Activated B cell treated with CpG ODN at 0.5 μM for 24 hours (primary cell): ENCODE data around the gene HHAT. TPM values are rescaled to one million over a fixed set of nuclear protein-coding genes. Genes with fewer than 3 reads are reported as not detected.

Experiments used
- ATAC-seq: fragments of 200-7000 bp; cut with Tn5 transposase; one replicate; pipeline ENCODE4 v1.10.0; 2021; ENCODE audit warnings: low read depth, mild to moderate bottlenecking, moderate library complexity
- CTCF ChIA-PET: fragments of 350-600 bp; sonication (Branson Sonifier 250); formaldehyde crosslinking; loops from one replicate; lab custom pipeline; 2021; ENCODE audit warnings: antibody characterized with exemption; lab: Charles Lee
- POLR2A ChIA-PET: fragments of 350-600 bp; sonication (Branson Sonifier 250); formaldehyde crosslinking; loops from one replicate; lab custom pipeline; 2021; ENCODE audit warnings: antibody characterized with exemption; lab: Charles Lee
- DNase-seq: peaks from one replicate; pipeline ENCODE4 v3.0.0; 2022
- H3K27ac Mint-ChIP-seq: one replicate; pipeline ENCODE4 v1.8.0; 2020; ENCODE audit warnings: mixed read lengths
- H3K27me3 Mint-ChIP-seq: one replicate; pipeline ENCODE4 v1.8.0; 2021; ENCODE audit warnings: mixed read lengths
- H3K36me3 Mint-ChIP-seq: one replicate; pipeline ENCODE4 v1.8.0; 2021; ENCODE audit warnings: low read depth, mixed read lengths
- H3K4me1 Mint-ChIP-seq: one replicate; pipeline ENCODE4 v1.8.0; 2021; ENCODE audit warnings: mixed read lengths
- H3K4me3 Mint-ChIP-seq: one replicate; pipeline ENCODE4 v1.8.0; 2020; ENCODE audit warnings: mild to moderate bottlenecking, mixed read lengths
- H3K9me3 Mint-ChIP-seq: one replicate; pipeline ENCODE4 v1.8.0; 2020; ENCODE audit warnings: mixed read lengths
- intact Hi-C: fragments of 100-400 bp; cut with micrococcal nuclease; formaldehyde crosslinking; loops from one replicate; pipeline ENCODE4 v1.15.1; 2024
- total RNA-seq: library from RNA; stranded (reverse); gene quantifications from 2 replicates; pipeline ENCODE4 v1.2.3, GENCODE V29; 2022
- TF ChIP-seq, protein P1 (sequence below): fragments of 200-600 bp; IDR thresholded peaks from one replicate; pipeline ENCODE4 v1.8.0; 2022; ENCODE audit warnings: antibody characterized with exemption, mild to moderate bottlenecking

HHAT gene
- total RNA-seq, 1 donor from 2014 or later = 8.5 TPM

DNA sequence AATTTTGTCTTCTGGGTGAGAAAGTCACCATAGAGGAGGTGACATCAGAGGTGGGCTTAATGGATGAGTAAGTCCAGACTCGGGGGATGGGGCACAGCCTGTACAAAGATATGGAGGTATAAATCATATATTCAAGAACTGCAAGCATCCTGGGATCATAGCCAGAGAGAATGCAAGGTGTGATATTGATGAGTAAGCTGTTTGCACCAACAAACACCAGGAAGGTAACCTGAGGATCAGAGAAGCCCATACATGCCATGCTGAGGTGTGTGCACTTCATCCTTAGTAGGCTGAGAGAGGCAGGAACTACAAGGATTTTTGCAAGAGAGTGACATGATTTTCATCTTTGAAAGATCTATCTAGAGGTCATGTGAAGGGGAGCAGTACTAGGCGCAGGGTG, 306.4 kb downstream of the HHAT start:
- CTCF ChIA-PET = no interaction called here
- peaks cover 2% of the 10 kb centered on the region for H3K36me3 Mint-ChIP-seq
- intact Hi-C loops = no loop called here
- H3K4me1 Mint-ChIP-seq = no peaks in the 10 kb centered on the region
- TF ChIP-seq, protein P1, sequence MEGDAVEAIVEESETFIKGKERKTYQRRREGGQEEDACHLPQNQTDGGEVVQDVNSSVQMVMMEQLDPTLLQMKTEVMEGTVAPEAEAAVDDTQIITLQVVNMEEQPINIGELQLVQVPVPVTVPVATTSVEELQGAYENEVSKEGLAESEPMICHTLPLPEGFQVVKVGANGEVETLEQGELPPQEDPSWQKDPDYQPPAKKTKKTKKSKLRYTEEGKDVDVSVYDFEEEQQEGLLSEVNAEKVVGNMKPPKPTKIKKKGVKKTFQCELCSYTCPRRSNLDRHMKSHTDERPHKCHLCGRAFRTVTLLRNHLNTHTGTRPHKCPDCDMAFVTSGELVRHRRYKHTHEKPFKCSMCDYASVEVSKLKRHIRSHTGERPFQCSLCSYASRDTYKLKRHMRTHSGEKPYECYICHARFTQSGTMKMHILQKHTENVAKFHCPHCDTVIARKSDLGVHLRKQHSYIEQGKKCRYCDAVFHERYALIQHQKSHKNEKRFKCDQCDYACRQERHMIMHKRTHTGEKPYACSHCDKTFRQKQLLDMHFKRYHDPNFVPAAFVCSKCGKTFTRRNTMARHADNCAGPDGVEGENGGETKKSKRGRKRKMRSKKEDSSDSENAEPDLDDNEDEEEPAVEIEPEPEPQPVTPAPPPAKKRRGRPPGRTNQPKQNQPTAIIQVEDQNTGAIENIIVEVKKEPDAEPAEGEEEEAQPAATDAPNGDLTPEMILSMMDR = no peak
- H3K9me3 Mint-ChIP-seq = no peaks in the 10 kb centered on the region
- ATAC-seq = no peak
- no peak overlapping the region for H3K27ac Mint-ChIP-seq
- no peaks in the 10 kb centered on the region for H3K27me3 Mint-ChIP-seq
- POLR2A ChIA-PET = no interaction called here
- no peak for DNase-seq
- no peak overlapping the region for H3K4me3 Mint-ChIP-seq

DNA sequence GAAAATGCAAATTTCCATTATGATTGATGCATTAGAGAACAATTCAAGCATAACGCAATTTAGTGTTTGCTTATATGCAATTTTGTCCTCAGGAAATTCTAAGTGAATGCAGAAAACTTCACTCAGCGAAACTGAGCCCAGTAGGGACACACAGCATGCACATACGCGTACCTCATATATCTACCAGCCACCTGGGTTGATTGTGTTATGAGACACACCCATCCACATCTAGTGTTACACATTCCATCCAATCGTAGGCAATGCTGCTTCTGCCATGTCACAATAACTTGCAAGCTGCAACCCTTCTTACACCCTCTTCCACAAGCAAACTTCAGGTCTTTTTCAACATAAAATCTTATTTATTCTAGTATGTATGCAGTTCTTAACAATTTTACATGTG, 312.9 kb downstream of the HHAT start:
- DNase-seq (no peak), ATAC-seq (no peak)
- H3K36me3 Mint-ChIP-seq = no peaks in the 10 kb centered on the region
- ChIA-PET CTCF (no interaction called here), POLR2A (no interaction called here)
- TF ChIP-seq, protein P1 = no peak
- H3K27me3 Mint-ChIP-seq = no peaks in the 10 kb centered on the region
- no peaks in the 10 kb centered on the region for H3K9me3 Mint-ChIP-seq
- no peaks in the 10 kb centered on the region for H3K4me1 Mint-ChIP-seq
- no peak overlapping the region for H3K27ac Mint-ChIP-seq
- intact Hi-C loops = no loop called here
- no peak overlapping the region for H3K4me3 Mint-ChIP-seq

DNA sequence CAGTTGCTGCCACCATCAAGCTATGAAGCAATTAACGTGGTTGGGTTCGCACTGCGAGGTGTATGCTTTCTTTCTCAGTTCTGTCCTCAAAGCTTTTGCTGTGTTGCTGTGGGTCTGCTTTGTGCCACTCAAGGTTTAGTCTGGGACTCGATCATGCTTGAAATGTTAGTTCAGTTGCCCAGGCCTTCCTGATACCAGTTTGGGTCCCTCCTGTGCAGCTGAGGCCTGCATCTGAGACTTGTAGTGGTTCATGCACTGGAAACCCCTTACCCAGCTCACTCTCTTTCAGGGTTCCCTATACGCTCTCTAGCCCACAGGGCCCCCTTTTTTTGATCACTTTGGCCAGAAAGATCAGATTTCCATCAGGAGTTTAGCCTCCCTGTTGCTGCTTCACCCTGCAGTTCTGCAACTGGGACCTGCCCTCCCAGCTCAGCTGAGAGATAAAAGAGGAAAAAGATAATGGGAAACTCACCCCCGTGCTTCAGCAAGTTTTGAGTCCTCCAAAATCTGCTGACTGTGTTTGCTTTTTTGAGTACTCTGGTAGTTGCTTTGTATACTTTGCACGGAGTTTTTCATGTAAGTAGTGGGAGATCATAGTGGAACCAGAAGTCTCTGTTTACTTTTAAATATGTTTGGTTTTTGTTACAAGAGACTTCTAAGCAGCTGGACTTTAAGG, 317.0 kb downstream of the HHAT start:
- no peaks in the 10 kb centered on the region for H3K27me3 Mint-ChIP-seq
- H3K36me3 Mint-ChIP-seq = no peaks in the 10 kb centered on the region
- no peak overlapping the region for H3K27ac Mint-ChIP-seq
- DNase-seq (no peak), ATAC-seq (no peak)
- TF ChIP-seq, protein P1 = no peak
- no peaks in the 10 kb centered on the region for H3K4me1 Mint-ChIP-seq
- H3K4me3 Mint-ChIP-seq = no peak overlapping the region
- intact Hi-C loops = no loop called here
- H3K9me3 Mint-ChIP-seq = no peaks in the 10 kb centered on the region
- POLR2A ChIA-PET = no interaction called here
- CTCF ChIA-PET = no interaction called here

DNA sequence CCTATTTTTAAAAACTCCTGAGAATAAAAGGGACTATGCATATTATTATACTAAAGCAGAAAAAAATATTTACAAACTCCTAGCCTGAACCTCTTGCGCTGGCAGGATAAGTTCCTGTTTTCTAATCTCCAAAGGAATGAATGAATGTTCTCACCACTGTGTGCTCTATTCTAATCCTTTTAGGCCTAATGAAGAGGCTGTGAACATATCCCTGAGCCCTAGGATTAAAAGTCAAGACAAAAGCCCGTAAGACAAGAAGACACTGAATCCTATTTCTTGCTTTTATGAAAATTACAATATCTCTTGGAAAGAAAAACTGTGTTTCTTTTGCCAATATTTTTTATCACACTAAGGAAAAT, 317.5 kb downstream of the HHAT start:
- ChIA-PET POLR2A (no interaction called here), CTCF (no interaction called here)
- no peaks in the 10 kb centered on the region for H3K36me3 Mint-ChIP-seq
- ATAC-seq = no peak
- intact Hi-C loops = no loop called here
- no peaks in the 10 kb centered on the region for H3K4me1 Mint-ChIP-seq
- H3K27me3 Mint-ChIP-seq = no peaks in the 10 kb centered on the region
- TF ChIP-seq, protein P1 = no peak
- no peak overlapping the region for H3K27ac Mint-ChIP-seq
- no peak for DNase-seq
- no peaks in the 10 kb centered on the region for H3K9me3 Mint-ChIP-seq
- H3K4me3 Mint-ChIP-seq = no peak overlapping the region

DNA sequence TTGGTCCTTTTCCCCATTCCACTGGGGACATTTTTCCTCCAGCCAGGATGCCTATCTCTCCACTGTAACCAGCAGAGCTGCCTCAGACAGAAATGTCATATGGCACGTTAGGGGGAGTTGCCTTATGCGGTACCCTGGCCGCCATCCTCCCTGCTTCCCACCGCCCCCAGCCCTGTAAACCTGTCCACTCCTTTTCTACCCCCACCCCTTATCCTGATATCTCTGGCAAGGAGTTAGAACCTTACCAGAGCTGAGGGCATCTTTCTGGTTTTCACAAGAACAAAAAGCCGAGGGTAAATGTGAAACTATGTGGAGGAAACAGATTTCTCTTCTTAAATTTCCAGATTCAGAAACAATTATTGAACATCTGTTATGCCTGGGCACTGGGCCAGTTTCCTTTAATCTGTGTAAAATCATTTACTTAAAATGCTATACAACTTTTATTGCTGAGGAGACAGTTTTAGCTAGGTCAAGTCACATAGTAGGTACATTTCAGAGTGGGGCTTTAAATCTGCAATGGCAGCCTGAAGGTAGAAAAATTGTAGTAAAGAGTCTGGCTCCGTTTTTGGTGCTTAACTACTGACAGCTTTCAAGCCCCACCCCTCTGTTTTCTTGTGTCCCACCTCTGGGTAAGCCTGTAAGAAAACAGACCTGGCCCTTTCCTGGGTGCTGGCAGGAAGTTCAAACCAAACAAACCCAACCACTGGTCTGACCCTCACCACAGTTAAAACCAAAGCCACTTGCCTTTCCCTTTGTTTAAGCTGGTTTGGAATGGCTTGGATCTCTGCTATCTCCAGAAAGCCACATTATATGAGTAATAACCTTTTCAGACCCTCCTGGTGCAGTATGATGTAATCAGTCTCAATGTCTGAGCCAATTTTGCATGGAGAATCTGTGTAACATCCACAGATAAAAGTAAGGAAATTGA, 319.0 kb downstream of the HHAT start:
- no peaks in the 10 kb centered on the region for H3K27me3 Mint-ChIP-seq
- intact Hi-C loops = no loop called here
- no peaks in the 10 kb centered on the region for H3K4me1 Mint-ChIP-seq
- ATAC-seq = no peak
- no peak overlapping the region for H3K4me3 Mint-ChIP-seq
- H3K9me3 Mint-ChIP-seq = no peaks in the 10 kb centered on the region
- no peaks in the 10 kb centered on the region for H3K36me3 Mint-ChIP-seq
- DNase-seq = no peak
- ChIA-PET POLR2A (no interaction called here), CTCF (no interaction called here)
- H3K27ac Mint-ChIP-seq = no peak overlapping the region
- TF ChIP-seq, protein P1 = no peak
